Endothelial cell of hepatic sinusoid (primary cell): Measurements from ENCODE around the gene KCNK5.

Experiments
- in situ Hi-C: cut with HindIII; loops from 2 replicates; pipeline ENCODE4 v1.10.0; 2017; ENCODE audit warnings: low sequenced_read_pairs

KCNK5 gene

DNA sequence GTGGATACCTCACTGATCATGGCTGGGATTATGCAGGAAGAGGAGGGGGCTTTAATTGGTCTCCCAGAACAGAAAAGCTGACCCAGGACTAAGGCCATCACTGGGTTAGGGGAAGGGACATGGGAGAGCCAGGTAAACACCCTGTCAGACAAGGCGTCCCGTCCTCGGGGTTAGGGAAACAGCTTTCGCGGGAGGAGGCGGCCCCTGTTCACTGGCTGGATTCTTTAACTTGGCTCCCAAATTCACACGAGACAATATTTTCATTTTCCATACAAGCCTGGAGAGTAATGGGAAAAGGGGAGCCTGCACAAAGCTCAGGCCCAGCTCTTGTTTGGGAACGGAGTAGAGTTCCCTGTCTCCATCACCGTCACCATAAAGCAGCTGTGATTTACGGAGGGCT lies 29.3 kb downstream of the KCNK5 start:
- in situ Hi-C loops: no loop called here

GRCh38 chr6:39199231-39199940 lies 29.9 kb downstream of the KCNK5 start:
- in situ Hi-C loops: no loop called here

- in situ Hi-C loops: no loop called here
Measured at GRCh38 chr6:39198528-39198927, 30.7 kb downstream of the KCNK5 start.

GRCh38 chr6:39197922-39198500 lies 31.3 kb downstream of the KCNK5 start:
- in situ Hi-C loops: no loop called here

- in situ Hi-C loops: no loop called here
Measured at GRCh38 chr6:39197521-39197920, 31.8 kb downstream of the KCNK5 start.

DNA sequence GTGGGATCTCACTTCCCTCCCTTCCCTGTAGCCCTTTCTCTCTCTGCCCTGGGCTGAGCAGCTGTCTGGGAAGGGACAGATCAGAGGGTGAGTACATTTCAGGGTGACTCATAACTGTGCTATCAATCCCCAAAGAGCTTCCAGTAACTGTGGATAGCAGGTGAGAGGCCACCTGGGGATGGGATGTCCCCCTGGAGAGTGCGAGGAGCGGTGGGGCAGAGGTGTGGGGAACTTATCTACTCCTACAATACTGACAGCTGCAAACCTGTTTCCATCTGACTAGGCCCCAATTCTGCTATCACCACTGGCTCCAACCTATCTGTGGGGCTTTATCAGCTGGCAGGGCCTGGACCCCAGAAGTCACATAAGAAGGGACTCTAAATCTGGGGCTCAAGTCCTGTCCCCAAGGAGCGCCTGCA lies 32.6 kb downstream of the KCNK5 start:
- in situ Hi-C loops: no loop called here

DNA sequence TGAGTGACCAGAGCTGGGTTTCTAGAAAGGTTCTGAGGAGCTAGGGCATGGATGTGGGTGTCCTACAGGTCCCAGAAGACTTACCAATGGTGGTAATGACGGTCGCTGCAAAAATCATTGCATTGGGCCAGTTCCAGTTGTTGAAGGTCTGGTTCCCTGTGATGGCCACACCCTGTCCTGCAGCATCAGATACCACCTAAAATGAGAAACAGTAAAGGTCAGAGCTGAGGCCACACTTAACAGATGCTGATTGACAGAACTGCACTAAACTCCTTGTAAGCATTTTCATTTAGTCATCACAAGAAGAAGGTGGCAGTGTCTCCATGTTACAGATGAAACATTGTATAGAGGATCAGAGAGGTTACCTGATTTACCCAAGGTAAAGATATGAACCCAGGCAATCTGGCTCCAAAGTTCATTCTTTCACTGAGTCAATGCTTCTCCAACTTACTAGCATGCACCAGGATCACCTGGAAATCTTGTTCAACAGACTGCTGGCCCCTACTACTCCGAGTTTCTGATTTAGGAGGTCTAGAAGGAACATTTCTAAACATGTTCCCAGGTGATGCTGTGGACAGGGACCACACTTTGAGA lies 33.4 kb downstream of the KCNK5 start:
- in situ Hi-C loops: no loop called here

GRCh38 chr6:39194466-39194865 lies 34.8 kb downstream of the KCNK5 start:
- in situ Hi-C loops: no loop called here

DNA sequence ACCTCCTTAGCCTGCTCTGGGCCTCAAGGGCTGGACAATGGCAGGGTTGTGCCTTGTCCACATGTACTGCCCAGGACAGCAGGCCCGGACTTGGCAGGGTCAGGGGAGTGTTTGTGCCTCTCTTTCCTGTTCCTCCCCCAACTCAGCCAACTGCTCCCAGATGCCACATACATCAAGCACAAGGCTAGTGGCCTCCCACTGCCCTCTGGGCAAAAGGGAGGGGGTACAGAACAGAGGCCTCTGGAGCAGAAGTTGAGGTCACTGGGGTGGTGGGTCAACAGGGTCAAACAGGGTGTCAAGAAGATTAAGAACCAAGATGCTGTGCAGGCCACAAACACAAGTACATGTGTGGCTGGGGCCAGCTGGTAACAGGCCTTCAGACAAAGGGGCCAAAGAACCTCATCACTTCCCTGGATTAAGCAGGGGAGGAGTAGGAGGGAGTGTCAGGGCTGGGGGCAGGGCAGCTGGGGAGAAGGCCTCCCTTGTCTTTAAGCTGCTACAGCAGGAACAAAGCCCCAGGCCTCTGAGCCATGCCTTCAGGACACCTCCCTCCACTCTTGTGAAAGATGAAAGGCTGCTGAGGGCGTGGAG lies 36.0 kb downstream of the KCNK5 start:
- in situ Hi-C loops: no loop called here

DNA sequence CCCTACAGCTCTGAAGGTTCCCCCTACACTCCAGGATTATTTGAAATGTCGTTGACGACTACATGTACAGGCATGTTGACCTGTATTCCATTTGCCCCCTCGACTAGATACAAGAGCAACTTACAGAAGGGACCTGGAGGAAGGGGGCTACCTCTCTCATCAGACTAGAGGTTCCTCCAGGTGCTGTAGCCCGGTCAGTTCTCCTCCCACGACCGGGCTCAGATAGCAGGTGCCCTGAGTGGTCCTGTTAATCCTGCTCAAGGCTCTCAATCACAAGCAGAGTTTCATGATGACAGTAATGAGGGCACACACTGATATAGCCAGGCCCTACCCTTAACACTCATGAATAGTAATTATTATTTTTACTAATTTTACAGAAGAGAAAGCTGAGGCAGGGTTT lies 36.5 kb downstream of the KCNK5 start:
- in situ Hi-C loops: no loop called here

DNA sequence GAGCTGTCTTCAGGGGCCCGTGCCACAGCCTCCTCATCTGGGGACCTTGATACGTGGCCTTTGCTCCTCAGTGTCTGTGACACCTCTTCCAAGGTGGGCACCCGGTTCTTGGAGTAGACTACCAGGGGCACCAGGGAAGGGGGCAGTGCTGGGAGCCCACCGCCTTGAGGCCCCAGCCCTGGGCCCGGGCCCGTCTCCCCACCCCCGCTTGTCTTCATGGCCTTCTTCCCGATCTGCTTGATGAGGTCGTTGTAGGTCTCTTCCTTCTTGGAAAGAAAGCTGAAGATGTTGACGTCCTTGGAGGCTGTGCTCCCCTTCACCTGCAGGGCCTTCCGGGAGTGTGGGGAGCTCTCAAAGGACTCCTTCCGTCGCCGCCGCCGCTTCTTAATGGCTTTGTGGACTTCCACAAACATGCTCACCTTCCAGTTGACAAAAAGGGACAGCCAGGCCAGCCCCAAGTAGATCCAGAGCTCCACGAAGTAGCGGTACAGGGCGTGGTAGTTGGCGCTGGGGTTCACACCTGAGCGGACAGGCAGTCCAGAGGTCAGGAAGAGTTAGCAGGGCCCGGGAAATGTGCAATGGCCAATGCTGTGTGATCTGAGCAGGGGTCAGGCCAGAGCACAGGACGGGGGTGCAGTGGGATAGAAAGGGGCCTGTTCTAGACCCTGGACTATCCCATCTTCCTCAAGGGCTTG lies 37.9 kb downstream of the KCNK5 start:
- in situ Hi-C loops: no loop called here

GRCh38 chr6:39190545-39191235 lies 38.6 kb downstream of the KCNK5 start:
- in situ Hi-C loops: no loop called here

DNA sequence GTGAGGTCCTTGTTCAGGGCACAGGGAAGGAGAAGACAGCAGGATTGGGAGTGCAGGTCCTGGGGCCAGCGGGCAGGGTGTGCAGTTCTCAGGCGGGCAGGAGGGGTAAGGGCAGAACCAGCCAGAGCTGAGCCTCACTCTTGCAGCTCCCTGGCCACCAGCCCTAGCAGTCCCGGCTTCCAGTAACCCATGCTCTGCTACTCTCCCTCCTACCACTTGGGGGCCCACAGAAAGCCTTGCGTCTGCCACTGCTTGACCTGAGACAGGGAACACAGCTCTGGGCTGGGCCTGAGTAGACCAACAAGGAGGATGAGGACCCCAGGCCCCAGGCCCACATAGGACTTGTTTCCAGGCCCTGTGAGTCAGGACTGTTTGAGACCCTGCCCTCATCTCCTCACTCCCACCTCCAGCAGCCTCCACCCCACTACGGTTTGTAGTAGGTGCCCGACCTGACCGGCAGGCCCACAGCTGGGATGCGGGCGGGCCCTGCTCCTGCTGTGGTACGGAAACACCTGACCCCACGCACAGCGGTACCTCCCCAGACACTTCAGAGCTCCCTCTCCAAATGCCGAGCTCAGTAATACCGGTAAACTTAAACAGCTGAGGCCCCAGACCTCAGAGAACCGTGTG lies 39.2 kb downstream of the KCNK5 start:
- in situ Hi-C loops: no loop called here

DNA sequence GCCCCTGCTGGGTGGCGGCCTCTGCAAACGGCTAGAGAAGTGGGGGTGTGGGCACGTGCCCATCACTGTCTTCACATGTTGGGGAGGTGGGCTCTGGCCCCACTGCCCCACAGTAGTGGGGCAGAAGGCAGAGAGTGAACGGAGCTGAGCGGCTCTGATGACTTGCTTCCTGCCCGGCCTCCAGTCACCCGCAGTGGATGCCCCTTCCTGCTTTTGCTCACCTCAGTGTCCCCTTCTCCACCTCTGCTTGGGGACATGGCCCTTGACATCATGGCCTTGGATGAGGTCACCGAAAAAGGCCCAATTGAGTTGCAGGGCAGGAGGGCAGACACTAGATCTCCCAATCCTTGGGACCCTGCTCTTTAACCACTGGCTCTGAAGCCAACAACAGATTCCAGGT lies 40.1 kb downstream of the KCNK5 start:
- in situ Hi-C loops: no loop called here

DNA sequence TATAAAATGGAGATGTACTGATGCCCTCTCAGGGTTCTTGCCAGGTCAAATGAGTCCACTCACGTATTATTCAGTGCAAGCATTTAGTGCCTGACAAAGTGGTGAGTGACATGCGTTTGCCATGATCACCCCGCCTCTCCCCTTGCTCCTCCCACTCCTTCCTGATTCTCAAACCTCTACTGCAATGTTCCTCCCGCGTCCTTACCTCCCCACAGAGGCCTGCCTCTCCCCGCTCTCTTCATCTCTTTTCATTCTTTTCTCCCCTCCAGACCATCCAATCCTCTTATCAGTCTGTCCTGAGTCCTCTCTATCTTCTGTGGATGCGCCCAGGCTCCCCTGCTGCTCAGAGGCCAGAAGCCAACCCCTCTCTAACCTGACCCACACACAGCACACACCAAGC lies 40.7 kb downstream of the KCNK5 start:
- in situ Hi-C loops: no loop called here

GRCh38 chr6:39188098-39188450 lies 41.2 kb downstream of the KCNK5 start:
- in situ Hi-C loops: no loop called here

GRCh38 chr6:39184906-39185580 lies 44.2 kb downstream of the KCNK5 start:
- in situ Hi-C loops: loop anchor here (5.0 kb wide), 2 partner anchors 73 to 147 kb away; no protein-coding TSS in a partner anchor

DNA sequence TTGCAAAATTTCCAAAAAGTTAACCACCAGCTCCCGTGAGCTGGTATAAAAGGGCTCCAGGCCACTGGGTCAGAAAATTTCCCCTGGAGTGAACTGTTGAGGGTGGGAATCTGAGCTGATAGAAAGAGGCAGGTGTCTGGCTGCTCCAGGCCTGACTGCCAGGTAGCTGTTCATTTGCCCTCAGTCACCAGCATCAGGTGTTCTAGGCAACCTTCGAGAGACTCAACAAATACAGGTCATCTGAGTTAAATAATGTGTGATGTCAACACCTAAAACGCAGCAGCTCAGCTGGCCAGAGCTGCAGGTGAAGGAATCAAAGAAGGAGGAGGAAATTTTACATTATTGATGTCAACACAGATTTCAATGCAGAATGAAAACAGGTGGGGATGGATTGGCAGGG lies 46.7 kb downstream of the KCNK5 start:
- in situ Hi-C loops: loop anchor here (5.0 kb wide), 2 partner anchors 70 to 150 kb away; no protein-coding TSS in a partner anchor

GRCh38 chr6:39181826-39182225 lies 47.4 kb downstream of the KCNK5 start:
- in situ Hi-C loops: loop anchor here (5.0 kb wide), 2 partner anchors 70 to 150 kb away; no protein-coding TSS in a partner anchor

GRCh38 chr6:39181333-39181732 lies 47.9 kb downstream of the KCNK5 start:
- in situ Hi-C loops: loop anchor here (5.0 kb wide), 2 partner anchors 69 to 151 kb away; no protein-coding TSS in a partner anchor
